ENCODE results near the gene RXRA.

The RXRA gene

DNA sequence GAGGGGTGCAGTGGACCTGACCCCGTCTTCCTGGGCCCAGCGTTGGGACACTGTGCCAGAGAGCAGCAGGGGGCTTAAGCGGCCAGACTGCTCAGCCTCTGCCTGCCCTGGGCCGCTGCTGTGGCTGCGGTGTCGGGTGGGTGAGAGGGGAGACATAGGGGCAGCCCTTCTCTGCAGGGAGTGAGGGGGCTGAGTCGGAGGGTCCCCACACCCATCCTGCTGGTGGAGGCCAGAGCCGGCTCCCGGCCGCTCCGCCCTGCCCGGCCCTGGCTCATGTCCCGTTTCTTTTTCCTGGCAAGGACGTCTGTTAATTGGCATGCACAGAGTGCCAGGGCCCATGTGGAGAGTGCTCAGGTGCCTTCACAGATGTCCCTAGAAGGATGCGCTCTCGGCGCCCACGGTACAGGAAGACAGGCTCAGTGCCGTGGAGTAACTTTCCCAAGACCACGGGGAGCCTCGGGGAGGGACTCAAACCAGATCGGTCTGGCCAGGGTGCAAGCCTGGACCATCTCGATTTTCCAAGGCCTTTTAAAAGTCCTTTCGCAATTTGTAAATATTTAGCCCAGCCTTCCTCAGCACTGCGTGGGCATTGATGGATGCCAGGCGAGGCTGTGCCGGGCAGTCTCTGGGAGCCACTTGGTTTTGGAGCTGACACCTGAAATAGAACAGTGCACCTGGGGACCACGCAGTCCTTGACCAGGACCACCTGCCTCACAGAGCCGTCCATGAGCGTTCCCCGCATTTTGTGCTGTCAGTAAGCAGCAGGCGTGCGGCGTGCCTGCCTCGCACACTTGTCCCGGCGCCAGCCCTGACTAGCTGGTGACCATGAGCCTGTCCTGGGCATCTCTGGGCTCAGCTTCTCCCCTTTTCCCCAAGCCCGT is 60.9 kb downstream of the RXRA start:
- DNase-seq: no peak

DNA sequence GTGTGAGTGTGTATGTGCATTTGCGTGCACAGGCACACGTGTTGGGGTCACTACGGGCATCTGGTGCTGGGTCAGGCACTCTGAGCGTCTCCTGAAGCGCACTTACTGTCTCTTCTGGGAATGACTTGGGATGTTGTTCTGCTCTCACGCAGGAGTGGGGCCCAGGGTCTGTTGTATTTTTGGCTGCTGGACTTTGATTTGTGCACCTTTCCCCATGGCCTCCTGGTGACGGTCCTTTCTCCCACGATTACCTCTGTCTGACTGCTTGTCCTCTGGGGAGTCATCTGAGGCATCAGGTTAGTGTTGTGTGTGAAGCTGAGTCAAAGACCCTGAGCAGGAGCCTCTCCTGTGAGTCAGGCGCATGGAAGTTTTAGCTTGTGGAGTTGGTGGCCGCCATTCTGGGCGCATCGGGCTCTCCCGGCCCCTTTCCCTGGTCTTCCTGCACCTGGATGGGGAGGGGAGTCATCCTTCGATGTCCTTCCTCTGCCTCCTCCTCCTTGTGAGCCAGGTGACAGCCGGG is 62.1 kb downstream of the RXRA start:
- no peak for DNase-seq

DNA sequence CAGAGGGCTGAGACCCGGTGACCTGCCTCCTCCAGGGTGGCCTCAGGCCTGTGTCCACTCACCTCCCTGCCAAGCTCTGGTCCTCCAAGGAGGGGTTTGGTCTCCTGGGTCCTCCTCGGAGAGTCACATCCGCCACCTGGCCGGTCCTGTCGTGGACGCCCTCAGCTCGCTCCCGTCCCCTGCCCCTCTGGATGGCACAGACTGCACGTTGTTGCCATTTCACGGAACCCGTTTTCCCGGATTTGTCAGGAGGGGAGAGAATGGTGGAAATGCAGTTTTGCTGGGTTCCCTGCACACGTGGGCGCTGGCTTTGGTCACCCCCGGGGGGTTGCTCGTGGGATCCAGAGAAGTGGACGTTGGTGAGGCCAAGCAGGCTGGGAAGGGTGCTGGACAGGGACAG is 62.7 kb downstream of the RXRA start:
- DNase-seq: no peak

DNA sequence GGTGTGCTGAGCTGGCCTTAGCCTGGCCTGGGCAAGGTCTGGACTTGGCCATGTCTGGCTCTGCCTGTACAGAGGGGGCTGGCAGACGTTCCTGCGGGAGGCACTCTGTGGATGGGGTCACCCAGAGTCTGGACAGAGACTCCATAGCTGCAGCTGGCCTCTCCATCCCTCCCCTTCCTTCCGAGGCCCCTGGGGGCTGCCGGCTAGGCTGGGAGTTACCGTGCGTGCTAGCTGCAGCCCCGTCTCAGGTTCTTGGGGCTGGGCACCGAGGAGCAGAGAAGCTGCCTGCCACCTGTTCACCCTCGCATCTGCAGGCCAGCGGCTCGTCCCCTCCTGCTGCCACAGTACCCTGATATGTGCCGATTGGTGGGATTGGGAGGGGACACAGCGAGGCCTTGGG is 63.4 kb downstream of the RXRA start:
- DNase-seq: no peak

DNA sequence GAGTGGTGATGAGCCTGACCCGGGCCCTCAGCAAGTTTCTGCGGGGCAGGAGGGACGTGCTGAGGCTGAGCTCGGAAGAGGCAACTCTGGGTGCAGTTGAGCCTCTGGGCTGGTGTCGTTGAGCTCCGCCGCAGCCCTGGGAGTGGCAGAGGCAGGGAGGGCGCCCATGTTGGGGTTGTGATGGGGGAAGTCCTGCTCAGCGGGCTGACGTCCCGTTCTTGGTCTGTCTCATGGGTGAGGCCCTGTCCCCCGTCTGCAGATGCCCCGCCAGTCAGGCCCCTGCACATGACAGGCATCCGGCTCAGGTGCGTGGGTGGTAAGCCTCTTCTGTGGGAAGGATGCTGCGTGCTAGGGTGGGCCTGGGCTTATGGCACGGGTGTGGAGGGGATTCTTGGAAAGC is 64.3 kb downstream of the RXRA start:
- no peak for DNase-seq

DNA sequence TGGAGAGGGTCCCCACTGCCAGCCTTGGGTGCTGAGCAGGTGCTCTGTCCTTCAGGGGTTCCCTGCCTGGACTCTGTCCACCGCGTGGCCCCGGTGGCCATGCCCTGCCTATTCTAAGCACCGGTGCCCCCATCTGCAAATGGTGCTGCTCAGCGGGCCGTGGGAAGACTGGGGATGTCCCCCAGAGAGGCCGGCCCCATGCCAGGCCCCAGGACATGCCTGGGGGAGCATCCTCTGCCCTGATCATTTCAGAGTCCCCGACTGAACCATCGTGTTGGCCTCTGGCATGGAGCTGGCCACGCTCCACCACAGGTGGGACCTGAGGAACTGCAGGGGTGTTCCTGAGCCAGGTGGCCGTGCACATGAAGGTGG is 64.7 kb downstream of the RXRA start:
- no peak for DNase-seq

DNA sequence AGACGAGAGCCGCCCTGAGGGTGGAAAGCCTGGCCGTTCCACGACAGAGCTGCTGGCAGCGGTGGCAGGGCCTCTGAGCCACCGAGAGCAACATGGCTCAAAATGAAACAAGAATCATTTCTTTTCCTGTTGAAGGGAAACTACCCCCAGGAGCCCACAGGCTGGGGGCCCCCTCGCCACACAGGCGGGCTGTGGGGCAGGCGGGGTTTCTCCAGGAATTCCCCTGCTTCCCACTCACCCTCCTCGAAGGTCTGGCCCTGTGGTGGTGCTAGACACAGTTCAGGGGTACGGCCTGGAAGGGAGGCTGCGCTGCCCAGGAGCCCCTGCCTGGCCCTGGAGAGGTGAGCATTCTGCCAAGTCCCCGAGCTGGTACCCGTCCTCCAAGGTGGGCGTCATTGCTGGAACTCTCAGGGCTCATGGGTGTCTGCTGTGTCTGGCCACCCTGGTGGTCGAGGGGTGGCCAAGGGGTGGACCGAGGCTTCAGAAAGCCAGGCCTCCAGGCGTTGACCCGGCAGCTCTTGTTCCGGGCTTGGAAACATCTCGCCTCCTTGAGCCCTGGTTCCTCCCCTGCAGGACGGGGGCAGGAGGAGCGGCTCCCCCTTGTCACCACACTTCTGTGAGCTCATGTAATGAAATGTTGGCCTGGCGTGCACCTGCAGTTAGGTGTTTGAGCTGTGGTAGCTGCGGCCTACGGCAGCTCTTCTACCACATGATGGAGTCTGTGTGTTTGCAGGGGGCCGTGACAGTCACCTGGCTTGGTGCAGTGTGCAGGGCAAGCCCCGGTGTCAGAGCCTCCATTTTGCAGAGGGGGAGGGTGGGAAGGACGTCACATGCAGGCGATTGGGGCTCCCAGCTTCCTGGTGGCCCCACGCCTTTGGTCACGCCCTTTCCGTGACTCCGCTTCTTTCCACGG is 65.3 kb downstream of the RXRA start:
- no peak for DNase-seq

DNA sequence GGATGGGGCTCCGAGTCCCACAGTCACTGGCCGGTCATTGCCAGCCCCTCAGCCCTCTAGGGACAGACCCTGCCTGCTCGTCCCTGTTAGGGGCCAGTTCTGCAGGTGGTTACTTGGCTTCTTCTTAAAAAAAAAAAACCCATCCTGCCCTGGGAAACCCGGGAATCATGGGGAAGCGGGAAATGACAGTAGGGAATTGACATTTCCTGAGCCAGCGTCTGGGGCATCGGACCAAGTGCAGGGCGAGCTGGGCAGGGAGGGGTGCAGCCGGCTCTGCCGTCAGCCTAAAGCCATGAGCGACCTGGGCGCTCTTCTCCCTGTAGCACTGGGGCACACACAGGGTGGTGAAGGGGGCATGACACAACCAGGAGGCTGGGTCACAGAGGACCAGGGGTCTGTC is 66.6 kb downstream of the RXRA start:
- DNase-seq: no peak

DNA sequence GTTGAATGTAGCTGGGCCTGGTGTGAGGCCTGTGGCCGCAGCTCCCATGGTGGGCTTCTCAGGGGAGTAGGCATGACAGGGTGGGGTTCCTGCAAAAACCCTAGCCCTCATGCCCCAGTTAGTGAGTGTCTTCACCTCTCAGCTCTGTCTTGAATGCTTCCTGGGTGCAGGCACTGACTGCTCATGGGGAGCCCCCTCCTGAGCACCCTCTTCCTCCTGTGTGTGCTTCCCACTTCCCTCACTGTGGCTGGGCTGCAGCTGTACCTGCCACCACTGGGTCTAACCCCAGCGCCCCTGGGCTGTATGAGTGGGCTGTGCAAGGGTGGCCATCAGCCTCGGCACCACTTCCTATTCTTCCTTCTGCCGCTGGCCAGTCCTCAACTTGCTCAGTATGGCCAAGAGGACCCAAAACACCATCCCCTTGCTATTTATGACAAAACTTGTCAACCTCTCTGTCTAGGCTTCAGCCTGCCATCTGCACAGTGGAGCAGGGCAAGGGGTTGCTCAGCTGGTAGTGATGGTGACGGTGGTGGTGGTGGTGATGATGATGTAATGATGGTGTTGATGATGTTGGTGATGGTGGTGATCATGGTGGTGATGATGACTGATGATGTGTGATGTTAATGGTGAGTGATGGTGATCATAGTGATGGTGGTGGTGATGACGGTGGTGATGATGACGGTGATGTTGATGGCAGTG is 67.5 kb downstream of the RXRA start:
- no peak for DNase-seq

DNA sequence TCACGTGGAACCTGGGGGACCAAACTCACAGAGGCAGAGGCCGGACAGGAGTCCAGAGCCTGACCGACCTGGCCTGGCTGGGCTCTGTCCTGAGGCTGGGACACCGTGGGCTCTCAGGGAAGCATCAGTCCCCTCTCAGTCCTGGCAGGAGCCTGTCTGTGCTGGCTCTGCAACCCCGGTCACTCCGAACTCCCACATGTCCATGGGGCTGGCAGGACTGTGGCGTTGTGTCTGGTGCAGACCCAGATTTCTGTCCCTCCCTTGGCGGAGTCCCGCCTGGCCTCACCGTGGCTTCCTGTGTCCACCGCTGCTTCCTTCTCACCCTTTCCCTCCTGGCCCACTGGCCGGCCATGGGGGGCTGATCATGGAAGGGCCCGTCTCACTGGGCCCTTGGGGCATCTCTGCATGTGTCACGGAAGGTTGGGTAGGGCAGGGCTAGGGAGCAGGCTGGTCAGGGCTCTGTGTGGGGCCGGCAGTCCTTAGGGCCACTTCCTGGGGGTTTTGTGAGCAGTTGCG is 68.8 kb downstream of the RXRA start:
- DNase-seq: no peak

DNA sequence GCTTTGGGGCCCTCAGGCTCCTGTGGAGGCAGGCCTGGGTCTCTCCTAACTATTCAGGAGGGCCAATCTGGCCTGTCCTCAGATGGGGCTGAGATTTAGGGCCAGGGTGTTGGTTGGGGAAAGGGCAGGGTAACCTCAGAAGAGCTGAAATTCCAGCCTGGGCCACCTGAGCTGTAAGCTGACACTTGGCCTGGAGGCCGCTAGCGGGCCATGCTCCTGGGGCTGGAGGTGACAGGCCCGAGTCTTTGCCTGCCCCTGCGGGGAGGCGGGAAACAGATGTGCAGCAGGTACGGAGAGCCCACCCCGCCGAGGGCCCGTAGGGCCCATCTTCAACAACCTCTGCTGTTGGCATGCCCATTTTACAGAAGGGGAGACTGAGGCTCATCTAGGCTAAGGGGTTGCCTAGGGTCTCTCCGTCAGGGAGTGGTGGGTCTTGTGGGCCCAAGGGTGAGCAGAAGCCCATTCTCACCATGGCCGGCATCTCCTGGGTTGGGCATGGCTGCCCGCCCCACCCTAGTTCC is 69.5 kb downstream of the RXRA start:
- no peak for DNase-seq

DNA sequence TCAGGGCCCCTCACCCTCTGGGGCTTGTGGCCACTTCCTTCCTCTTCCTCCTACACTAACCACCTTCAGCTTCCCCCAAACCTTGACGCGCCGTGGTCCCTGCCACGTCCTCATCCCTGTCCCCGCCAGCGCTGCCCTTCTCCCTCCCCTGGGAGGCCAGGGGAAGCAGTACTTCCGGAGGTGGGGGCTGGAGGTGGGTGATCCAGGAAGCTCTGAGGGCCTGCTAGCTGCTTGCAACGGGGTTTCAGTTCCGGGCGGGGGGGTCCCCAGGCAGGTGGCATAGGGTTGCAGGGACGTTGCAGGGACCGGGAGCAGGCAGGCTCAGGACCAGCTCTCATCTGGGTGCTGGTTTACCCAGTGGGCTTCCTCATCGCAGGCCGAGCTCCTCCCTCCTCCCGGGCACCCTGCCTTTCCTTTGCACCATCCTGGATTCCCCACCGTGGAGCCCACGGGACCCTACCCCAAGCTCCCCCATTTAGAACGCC is 70.0 kb downstream of the RXRA start:
- no peak for DNase-seq

DNA sequence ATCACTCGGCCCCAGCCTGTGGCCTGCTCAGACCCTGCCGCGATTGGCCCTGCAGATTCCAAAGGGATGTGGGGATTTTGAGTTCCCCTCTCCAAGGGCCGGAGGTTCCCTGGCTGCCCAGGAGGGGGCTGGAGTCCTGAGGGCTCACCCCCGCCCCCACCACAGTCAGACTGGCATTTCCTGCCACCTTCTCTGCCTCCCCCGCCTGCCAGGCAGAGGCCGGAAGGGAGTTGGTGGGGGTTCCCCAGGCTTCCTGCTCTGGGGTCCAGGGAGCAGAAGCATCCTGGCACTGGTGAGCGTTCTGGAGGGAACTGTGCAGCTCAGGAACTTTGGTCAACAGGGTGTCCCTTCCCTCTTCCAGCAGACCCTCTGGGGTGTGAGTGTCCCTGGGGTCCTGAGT is 70.6 kb downstream of the RXRA start:
- no peak for DNase-seq

DNA sequence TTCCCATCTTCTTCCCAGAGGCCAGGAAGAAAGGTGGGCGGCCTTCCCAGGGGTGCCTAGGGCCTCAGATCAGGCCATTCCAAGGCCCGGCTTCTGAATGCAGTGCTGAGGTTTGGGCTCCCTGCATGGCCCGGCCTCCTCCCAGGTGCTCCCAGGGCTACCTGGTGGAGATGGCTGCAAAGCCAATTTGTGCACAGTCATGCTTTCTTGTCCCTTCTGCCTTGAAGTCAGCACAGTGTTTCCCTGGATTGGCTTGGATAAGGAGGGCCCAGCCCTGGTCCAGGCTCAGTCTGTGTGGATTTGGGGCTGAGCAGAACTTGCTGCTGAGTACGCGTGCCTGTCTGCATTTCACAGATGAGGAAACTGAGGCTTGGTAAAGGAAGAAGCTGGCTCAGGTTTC is 72.5 kb downstream of the RXRA start:
- no peak for DNase-seq

DNA sequence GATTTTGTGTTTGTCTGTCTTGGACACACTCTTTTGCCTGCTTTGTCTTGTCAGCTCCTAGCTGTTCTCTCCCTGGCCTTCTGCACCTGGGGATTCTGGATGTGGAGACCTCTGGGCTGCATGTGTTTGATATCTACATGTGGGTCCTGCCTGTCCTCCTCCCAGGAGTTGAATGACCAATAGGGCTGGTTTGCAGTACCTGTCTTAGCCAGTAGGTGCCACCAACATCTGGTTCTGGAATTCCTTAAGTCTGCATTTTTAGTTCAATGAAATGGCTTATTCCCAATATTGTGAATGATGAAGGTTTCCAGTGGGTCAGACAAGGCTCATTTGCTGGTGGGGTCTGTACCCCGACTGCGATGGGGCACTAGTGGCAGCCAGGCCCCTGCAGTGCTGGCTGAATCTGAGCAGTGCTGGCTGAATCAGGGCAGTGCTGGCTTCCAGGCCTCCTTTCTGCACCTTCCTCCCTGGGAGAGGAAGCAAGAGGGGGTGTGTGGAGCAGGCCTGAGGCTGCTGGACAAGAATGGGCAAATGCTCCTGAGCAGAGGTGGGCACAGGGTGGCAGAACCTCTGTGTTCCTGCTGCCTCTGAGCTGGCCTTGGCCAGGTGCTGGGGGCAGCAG is 73.3 kb downstream of the RXRA start:
- DNase-seq: no peak

DNA sequence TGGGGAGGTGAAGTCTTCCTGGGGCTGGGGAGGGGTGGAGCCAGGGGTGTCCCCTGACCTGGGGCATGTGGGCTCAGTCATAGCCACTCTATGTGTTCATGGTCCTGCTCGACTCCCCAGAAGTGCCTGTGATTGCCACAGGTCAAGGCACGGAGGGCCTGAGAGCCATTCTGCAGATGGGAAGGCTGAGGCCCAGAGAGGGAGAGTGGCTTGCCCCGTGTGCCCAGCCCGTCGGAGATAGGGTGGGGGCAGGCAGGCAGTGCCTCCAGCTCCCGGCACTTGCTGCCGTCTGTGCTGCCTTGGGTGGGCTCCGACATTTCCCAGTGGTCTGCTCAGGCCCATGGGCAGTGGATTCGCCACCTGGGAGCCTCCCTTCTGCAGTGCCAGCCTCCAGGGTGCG is 74.0 kb downstream of the RXRA start:
- no peak for DNase-seq

DNA sequence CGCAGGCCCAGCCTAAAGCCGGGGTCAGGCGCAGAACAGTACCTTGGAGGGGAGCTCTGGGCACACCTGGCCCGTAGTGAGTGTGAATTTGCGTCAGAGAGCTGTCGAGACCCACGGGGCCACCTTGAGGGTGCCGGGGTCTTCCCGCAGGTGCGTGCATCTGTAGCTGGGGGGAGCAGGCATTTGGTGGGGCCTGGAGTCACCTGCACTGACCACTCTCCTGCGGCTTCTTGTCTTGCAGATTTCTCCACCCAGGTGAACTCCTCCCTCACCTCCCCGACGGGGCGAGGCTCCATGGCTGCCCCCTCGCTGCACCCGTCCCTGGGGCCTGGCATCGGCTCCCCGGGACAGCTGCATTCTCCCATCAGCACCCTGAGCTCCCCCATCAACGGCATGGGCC is 75.1 kb downstream of the RXRA start:
- no peak for DNase-seq

DNA sequence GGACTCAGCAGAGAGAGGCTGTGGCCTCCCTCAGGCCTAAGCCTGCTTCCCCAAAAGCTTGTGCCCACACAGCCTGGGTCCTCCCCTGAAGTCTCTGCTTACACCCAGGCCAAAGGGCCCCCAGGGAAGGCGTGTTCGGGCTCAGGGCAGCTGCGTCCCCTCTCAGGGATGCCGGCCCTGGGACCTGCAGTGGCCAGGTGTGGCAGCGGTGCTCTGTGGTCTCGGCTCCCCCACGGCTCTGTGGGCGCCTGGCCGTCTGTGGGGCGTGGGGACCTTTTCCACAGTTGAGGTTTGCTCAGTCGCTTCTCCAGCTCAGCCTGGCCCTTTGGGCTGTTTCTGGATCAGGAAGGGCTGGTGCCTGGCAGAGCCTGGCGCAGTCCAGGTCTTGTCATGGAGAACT is 75.9 kb downstream of the RXRA start:
- no peak for DNase-seq

DNA sequence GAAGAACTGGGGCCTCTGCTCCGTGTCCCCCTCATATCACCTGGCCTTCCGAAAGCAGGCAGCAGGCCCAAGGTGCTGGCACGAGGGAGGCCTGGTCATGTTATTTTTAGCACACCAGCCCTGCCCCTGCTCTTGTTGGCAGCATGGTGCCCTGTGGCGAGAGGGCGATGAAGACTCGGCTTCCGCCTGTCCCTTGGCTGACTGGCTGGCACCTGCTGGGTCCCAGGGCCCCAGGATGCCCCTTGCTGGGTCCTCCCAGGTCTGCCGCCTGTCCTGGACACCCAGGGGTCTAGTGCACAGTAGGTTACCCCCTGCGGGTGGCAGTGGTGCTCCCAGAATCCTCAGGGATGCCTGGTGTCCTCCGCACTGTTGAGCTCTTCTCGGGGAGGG is 77.0 kb downstream of the RXRA start:
- DNase-seq: no peak

DNA sequence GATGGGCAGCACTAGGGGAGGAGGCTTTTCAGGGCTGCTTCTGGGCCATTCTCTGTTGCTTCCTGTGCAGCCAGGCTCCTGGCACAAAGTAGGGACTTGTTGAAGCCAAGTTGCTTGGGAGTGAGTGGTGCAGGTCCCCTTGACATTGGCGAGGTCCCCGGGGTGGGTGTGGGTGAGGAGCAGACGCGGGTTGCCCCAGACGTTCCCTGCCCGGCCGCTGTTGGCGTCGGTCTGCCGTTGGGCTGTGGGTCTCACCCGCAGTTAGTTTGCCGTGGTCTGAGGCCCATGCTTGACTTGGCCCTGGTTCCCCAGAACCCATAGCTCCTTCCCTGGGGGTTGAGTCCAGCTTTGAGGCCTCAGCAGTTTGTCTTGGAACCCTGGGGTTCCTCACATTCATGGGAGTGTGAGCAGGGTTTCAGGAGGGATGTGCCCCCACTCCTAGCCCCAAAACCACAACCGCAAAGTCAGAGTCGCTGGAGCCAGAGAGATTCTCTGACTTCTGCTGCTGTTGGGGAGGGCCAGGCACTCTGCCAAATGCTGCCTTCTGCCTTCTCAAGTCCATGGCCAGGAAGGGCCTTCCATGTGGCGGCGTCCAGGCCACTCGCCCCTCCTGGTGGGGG is 77.5 kb downstream of the RXRA start:
- DNase-seq: no peak

Measured in NCI-H1105 (cell line).